ENCODE measurements around the gene FOXL1.

Gene FOXL1

DNA sequence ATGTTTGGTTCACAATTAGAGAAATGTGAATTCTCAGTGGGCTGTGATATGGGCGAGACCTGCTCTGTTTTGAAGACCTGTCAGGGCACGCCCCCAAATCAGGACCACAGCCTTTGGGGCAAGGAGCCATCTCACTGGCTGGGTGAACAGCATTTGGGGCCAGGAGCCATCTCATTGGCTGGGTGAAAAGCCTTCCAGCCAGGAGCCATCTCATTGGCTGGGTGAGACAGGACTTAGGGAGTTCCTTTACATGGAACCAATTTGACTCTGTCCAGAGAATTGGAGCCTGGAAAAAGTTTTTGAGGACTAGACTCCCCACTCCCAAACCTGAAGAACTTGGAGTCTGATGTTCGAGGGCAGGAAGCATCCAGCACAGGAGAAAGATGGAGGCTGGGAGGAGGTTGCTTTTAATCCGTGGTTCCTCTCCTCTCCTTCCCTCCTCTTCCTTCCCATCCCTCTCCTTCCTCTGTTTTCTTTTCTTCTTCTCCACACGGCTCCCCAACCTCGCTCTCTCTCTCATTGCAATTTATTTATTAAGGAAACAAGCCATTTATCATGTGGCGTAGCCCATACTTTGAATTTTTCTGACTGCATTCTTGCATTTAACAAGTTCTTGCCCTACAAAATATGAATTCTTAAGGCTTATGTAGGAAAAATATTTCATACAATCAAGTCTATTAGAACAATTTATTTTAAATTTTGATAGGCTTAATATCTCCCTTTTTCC, 19.7 kb downstream of the FOXL1 start:
- TF ChIP-seq FOXP2 (optimal IDR thresholded peaks at IDR 0.05; ENCODE audit: control extremely low read depth, extremely low read length, insufficient read depth), result no peak
- no peak for TF ChIP-seq POLR2AphosphoS5 (IDR thresholded peaks at IDR 0.05; ENCODE audit: borderline replicate concordance, low read depth, low read length)
- Histone ChIP-seq H3K9ac (ENCODE audit: insufficient read length) (no peak overlapping the region), H3K4me3 (no peak overlapping the region), H3K36me3 (ENCODE audit: insufficient read depth, low read length) (no peaks in the 10 kb centered on the region), H3K9me3 (ENCODE audit: low read depth, low read length) (no peaks in the 10 kb centered on the region), H3K27ac (no peak overlapping the region)
- DNase-seq (ENCODE audit: low read depth, low spot score), result no peak

DNA sequence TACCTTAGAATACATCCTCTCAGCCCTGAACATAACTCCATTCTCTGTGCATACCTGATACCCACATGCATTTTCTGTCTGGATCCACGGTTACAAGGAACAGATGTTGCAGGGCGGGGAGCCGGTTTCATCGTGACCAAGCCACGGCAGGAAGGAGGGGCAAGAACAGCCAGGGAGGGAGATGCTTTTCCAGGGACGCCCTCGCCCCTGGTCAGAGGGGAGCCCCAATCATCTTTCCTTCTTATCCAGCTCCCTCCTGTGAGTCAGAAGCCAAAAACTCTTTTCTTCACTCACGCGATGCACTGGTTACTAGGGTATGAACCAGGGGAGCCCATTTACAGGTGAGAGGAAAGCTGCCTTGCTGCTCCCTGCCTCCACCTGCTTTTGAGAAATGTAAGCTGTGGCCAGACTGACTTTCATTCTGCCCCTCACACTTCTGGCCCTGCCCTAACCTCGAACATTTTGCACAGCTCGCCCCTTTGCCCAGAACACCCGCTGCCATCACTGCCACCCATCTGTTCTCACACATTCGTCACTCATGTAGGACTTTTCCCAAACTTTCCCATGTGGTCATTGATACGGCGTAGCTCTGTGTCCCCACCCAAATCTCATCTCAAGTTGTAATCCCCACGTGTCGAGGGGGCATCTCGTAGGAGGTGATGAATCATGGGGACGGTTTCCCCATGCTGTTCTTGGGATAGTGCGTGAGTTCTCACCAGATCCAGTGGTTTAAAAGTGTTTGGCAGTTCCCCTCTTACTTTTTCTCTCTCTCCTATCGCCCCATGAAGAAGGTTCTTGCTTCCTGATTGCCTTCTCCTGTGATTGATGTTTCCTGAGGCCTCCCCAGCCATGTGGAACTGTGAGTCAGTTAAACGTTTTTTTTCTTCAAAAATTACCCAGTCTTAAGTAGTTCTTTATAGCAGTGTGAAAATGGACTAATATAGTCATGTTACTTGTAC, 20.5 kb downstream of the FOXL1 start:
- TF ChIP-seq POLR2AphosphoS5 (IDR thresholded peaks at IDR 0.05; ENCODE audit: borderline replicate concordance, low read depth, low read length) (no peak), FOXP2 (optimal IDR thresholded peaks at IDR 0.05; ENCODE audit: control extremely low read depth, extremely low read length, insufficient read depth) (no peak), EZH2 (IDR thresholded peaks at IDR 0.05) (no peak)
- no peak overlapping the region for H3K27ac ChIP-seq
- no peaks in the 10 kb centered on the region for H3K9me3 ChIP-seq (ENCODE audit: low read depth, low read length)
- H3K9ac ChIP-seq (ENCODE audit: insufficient read length), result no peak overlapping the region
- no peaks in the 10 kb centered on the region for H3K36me3 ChIP-seq (ENCODE audit: insufficient read depth, low read length)
- no peak for DNase-seq (ENCODE audit: low read depth, low spot score)
- no peak overlapping the region for H3K4me3 ChIP-seq

DNA sequence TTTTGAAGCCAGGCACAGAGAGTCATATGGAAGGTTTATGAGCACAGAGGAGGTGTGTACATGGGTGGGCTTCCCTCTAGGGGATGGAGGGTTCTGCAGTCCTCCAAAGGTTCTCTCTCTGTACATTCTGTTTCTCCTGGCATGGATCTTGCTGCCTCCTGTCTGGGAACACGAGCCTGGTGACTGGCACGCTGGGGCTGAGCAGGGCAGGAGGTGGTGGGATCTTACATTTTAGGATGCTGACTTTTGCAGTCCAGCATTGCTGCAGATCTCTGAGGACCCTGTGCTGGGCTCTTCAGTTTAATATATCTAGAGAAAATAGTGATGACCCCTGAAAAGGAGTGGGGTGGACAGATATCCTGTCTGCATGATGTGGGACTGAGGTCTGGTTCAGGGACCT, 23.0 kb downstream of the FOXL1 start:
- Histone ChIP-seq H3K9ac (ENCODE audit: insufficient read length) (no peak overlapping the region), H3K36me3 (ENCODE audit: insufficient read depth, low read length) (no peaks in the 10 kb centered on the region), H3K27ac (no peak overlapping the region), H3K9me3 (ENCODE audit: low read depth, low read length) (no peaks in the 10 kb centered on the region), H3K4me3 (no peak overlapping the region)
- TF ChIP-seq EZH2 (IDR thresholded peaks at IDR 0.05), result no peak
- TF ChIP-seq POLR2AphosphoS5 (IDR thresholded peaks at IDR 0.05; ENCODE audit: borderline replicate concordance, low read depth, low read length), result no peak
- no peak for TF ChIP-seq FOXP2 (optimal IDR thresholded peaks at IDR 0.05; ENCODE audit: control extremely low read depth, extremely low read length, insufficient read depth)
- no peak for DNase-seq (ENCODE audit: low read depth, low spot score)

DNA sequence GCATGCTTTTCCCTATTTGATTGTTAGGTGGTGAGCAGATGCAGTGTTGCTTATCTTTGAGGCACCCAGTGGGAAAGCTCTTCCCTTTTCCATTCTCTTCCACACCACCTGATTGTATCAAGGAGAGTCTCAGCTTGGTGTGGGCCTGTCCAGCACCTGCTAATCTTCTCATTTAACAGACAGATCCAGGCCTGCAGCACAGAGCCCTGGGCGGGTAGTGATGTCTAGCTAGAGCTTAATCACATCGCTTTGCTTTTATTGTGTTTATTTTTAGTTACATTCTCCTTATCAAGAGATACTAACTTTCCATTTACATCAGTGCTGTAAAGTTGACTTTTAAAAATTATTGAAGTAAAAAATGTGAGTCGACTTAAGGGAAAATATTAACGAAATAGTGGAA, 24.2 kb downstream of the FOXL1 start:
- Histone ChIP-seq H3K9ac (ENCODE audit: insufficient read length) (no peak overlapping the region), H3K9me3 (ENCODE audit: low read depth, low read length) (no peaks in the 10 kb centered on the region), H3K27ac (no peak overlapping the region), H3K36me3 (ENCODE audit: insufficient read depth, low read length) (no peaks in the 10 kb centered on the region), H3K4me3 (no peak overlapping the region)
- DNase-seq (ENCODE audit: low read depth, low spot score), result no peak
- TF ChIP-seq EZH2 (IDR thresholded peaks at IDR 0.05) (no peak), FOXP2 (optimal IDR thresholded peaks at IDR 0.05; ENCODE audit: control extremely low read depth, extremely low read length, insufficient read depth) (no peak), POLR2AphosphoS5 (IDR thresholded peaks at IDR 0.05; ENCODE audit: borderline replicate concordance, low read depth, low read length) (no peak)

DNA sequence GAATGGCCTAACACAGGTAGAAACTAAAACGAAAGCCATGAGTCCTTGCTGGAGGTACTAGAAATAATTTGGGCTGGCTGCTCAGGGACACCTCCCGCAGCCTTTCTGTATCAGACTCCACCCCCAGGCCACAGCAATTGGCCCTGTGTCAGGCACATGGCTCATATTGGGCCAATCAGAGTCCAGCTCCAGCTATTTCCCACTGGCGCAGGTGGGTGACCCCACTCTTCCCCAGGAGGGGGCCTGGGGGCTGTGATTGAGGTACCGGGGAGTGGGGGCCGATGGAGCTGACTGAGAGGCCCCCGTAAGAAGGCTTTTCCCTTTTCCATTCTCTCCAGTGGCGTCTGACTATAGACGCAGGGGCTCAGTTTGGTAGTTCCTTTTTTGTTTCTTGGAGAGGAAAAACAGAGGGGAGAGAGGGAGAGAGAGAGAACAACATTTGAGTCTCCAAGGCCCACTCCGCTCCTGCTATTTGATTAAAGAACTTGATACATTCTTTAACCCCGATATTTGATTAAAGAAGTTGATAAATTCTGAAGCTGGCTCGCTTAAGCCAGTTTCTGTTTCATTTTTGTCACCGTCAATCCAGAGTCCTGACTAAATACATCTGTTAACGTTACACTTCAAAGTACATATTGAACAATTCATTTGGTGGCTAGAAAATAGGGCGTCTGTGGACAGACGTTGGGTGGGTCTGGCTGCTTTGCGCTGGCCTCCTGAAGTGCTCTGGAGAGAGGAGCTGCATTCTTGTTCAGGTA, 26.3 kb downstream of the FOXL1 start:
- no peak overlapping the region for H3K27ac ChIP-seq
- TF ChIP-seq POLR2AphosphoS5 (IDR thresholded peaks at IDR 0.05; ENCODE audit: borderline replicate concordance, low read depth, low read length), result no peak
- TF ChIP-seq FOXP2 (optimal IDR thresholded peaks at IDR 0.05; ENCODE audit: control extremely low read depth, extremely low read length, insufficient read depth), result no peak
- no peak for TF ChIP-seq EZH2 (IDR thresholded peaks at IDR 0.05)
- H3K36me3 ChIP-seq (ENCODE audit: insufficient read depth, low read length), result no peaks in the 10 kb centered on the region
- H3K4me3 ChIP-seq, result no peak overlapping the region
- no peaks in the 10 kb centered on the region for H3K9me3 ChIP-seq (ENCODE audit: low read depth, low read length)
- H3K9ac ChIP-seq (ENCODE audit: insufficient read length), result no peak overlapping the region
- no peak for DNase-seq (ENCODE audit: low read depth, low spot score)

DNA sequence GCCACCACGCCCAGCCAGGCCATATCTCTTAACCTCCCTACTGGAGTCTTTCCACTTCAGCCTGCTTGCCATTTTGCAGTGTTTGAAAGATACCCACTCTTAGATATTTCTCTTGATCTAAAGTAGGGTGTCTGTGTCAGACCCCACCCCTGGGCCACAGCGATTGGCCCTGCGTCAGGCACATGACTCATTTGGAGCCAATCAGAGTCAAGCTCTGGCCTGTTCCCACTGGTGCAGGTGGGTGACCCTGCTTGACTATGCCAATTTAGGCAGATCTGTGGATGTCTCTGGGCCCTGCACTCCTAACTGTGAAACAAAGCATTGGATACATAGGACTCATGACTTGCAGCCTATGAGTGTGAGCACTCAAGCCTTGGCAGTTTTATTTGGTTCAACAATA, 27.6 kb downstream of the FOXL1 start:
- no peak overlapping the region for H3K27ac ChIP-seq
- no peak overlapping the region for H3K9ac ChIP-seq (ENCODE audit: insufficient read length)
- no peak overlapping the region for H3K4me3 ChIP-seq
- DNase-seq (ENCODE audit: low read depth, low spot score), result no peak
- TF ChIP-seq FOXP2 (optimal IDR thresholded peaks at IDR 0.05; ENCODE audit: control extremely low read depth, extremely low read length, insufficient read depth) (no peak), EZH2 (IDR thresholded peaks at IDR 0.05) (no peak), POLR2AphosphoS5 (IDR thresholded peaks at IDR 0.05; ENCODE audit: borderline replicate concordance, low read depth, low read length) (no peak)
- no peaks in the 10 kb centered on the region for H3K9me3 ChIP-seq (ENCODE audit: low read depth, low read length)
- H3K36me3 ChIP-seq (ENCODE audit: insufficient read depth, low read length), result no peaks in the 10 kb centered on the region

DNA sequence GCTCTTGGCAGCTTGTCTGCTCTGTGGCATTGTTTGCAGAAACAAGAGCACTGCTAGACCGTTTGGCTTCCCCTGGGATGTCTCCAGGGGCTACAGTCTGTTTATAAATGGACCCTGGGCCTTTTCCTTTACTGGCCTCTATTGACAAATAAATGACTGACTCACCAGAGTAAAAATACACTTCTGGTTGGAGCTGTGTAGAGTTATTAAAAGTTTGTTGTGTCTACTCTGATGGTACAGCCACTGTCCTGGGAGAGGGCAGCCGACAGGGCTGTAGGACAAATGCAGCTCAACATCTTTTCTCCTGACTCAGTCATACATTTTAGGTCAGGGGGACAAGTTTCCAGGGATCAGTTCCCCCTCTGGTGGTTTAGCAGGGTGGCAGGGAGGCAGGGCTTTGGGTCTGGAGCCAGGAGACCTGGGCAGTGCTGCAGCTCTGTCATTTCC, 30.0 kb downstream of the FOXL1 start:
- Histone ChIP-seq H3K4me3 (no peak overlapping the region), H3K9me3 (ENCODE audit: low read depth, low read length) (no peaks in the 10 kb centered on the region), H3K27ac (no peak overlapping the region), H3K36me3 (ENCODE audit: insufficient read depth, low read length) (no peaks in the 10 kb centered on the region), H3K9ac (ENCODE audit: insufficient read length) (no peak overlapping the region)
- no peak for DNase-seq (ENCODE audit: low read depth, low spot score)
- no peak for TF ChIP-seq EZH2 (IDR thresholded peaks at IDR 0.05)
- TF ChIP-seq FOXP2 (optimal IDR thresholded peaks at IDR 0.05; ENCODE audit: control extremely low read depth, extremely low read length, insufficient read depth), result no peak
- TF ChIP-seq POLR2AphosphoS5 (IDR thresholded peaks at IDR 0.05; ENCODE audit: borderline replicate concordance, low read depth, low read length), result no peak

DNA sequence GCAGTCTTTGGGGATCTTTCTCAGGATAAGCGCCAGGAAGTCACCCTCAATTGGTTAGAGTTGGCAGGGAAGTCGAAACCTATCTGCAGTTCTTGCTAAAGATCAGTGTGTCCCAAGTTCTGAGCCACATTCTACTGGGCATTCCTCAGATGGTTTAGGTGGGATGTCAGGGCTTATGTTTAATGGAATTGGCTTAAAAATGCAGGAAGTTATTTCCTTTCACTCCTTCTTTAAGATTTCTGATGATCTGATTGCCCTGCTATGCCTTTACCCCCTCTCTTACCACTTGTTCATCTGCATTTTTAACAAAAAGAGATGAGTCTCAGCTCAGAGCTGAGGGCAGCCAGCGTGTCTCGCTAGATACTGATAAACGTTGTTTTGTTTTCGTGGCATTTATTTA, 30.8 kb downstream of the FOXL1 start:
- H3K9me3 ChIP-seq (ENCODE audit: low read depth, low read length), result no peaks in the 10 kb centered on the region
- no peak overlapping the region for H3K27ac ChIP-seq
- no peaks in the 10 kb centered on the region for H3K36me3 ChIP-seq (ENCODE audit: insufficient read depth, low read length)
- no peak for TF ChIP-seq FOXP2 (optimal IDR thresholded peaks at IDR 0.05; ENCODE audit: control extremely low read depth, extremely low read length, insufficient read depth)
- DNase-seq (ENCODE audit: low read depth, low spot score), result no peak
- no peak overlapping the region for H3K9ac ChIP-seq (ENCODE audit: insufficient read length)
- H3K4me3 ChIP-seq, result no peak overlapping the region
